Left renal cortex interstitium (tissue), 4 donors: Measurements from ENCODE around the gene HLA-G. TPM values are rescaled to one million over a fixed set of nuclear protein-coding genes. Genes with fewer than 3 reads are reported as not detected.
A peak's percentile ranks its signal among the peaks of the same experiment; 100 is the strongest.

Experiments
- DNase-seq, 4 donors: peaks; one replicate each; pipeline ENCODE4 v3.0.0-alpha.2; 2013; ENCODE audit warnings: low read depth in 4 of 4, low spot score in 2 of 4, missing footprints in 1 of 4
- polyA plus RNA-seq, 4 donors: library from polyadenylated mRNA; unstranded; fragments of 120-200 nt; gene quantifications; one replicate each; pipeline ENCODE4 v1.2.1, GENCODE V29; 2013; ENCODE audit not compliant: insufficient read length in 4 of 4

The HLA-G gene
- polyA plus RNA-seq, 4 donors: 0.59 to 10.2 (median 5.1) TPM

DNA sequence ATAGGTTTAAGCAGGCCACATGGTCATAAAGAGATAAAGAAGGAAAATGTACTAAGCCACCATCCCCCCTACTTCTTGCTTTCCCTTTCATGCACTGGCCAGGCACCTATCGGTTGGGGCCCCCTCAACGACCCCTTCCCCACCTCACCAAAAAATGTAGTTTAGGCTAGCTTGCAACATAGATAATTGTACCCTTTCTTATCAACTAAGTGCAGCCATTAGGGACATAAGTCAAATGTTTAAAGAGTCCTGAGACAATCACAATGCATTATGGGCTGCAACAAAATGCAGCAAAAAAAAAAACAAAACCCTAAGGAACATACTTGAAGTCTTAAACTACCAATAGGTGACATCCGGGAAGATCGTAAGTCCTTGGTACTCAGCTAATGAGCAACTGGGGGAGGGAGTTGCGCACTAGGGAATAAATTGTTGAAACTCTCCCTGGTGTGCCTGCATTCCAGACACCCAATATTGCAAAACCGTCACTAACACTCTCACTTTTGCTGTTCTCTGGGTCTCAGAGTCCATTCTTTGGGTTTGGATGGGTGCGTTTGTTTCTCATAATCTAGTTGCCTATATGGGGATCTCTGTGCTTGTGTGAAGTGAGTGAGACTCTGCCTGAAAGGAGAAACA lies 12.4 kb upstream of the HLA-G start:
- no peak for DNase-seq

DNA sequence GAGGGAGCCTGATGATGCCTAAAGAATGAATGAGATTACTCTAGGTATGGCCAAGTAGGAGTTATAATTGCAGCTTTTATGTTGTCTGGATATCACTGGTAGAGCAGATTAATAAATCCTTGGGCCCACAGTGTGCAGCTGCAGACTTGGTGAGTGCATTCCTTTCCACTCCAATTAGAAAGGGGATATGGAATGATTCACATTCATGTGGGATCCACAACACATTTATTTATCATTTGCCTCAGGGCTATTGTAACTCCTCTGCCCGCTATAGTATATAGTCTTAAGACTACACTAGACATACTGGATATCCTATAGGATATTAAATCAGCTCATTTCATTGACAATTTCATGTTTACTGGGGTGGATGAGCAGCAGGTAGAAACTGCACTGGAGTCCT lies 11.6 kb upstream of the HLA-G start:
- DNase-seq: no peak

DNA sequence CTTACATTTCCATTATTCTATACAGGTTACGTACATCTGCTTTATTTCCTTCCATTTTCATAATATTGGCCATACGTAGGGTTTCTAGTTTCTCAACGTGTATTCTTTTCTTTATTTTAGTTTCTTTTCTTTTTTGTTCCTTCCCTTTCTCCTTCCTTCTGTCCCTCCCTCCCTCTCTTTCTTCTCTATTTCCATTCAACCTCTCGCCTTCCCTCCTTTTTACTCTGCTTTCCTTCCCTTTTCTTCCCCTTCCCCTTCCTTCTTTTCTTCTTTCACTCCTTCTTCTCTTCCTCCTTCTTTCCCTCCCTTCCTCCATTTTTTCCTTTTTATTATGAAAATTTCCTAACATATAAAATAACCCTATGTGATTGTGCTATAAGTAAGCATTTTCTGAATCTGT lies 8.7 kb upstream of the HLA-G start:
- DNase-seq: no peak

DNA sequence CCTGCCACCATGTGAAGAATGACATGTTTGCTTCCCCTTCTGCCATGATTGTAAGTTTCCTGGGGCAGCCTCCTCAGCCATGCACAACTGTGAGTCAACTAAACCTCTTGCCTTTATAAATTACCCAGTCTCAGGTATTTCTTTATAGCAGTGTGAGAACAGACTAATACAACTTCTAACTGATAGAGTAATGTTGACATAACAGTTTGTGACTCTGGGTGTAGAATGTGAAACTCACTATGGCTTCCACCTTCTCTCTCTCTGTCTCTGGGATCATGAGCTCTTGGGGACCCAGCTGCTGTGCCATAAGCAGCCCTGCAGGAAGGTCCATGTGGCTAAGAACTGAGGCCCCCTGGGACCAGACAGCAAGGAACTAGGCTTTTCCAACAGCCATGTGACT lies 3.5 kb upstream of the HLA-G start:
- no peak for DNase-seq

DNA sequence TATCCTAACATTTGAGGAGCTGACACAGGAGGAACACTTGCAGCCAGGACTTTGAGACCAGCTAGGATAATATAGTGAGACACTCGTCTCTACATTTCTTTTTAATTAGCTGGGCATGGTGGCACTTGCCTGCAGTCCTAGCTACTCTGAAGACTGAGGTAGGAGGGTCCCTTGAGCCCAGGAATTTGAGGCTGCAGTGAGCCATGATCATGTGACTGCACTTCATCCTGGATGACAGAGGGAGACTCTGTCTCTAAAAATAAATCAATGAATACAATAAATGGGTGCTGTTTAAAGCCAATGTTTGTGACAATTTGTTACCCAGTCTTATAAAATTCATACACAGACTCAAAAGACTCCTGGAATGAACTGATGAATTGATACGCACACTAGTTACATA lies 1.8 kb upstream of the HLA-G start:
- no peak for DNase-seq

DNA sequence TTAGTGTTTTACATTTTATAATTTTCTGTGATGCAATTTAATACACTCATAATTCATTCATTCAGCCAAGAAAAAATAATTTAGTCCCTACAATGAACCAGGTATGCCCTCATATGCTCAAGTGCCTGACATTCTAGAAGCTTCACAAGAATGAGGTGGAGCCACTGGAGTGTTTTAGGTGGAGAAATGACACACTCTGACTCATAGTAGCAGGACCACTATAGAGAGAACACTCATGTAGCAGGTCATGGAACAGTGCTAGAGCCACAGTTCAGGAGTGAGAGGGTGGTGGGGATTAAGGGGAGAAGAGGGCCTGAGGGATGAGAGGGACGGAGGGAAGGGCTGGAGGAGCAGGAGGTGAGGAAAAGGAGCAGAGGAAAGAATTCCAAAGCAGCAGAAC lies 1.4 kb upstream of the HLA-G start:
- no peak for DNase-seq

DNA sequence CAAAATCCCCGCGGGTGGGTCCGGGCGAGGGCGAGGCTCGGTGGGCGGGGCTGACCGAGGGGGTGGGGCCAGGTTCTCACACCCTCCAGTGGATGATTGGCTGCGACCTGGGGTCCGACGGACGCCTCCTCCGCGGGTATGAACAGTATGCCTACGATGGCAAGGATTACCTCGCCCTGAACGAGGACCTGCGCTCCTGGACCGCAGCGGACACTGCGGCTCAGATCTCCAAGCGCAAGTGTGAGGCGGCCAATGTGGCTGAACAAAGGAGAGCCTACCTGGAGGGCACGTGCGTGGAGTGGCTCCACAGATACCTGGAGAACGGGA lies 809 bp downstream of the HLA-G start:
- no peak for DNase-seq

DNA sequence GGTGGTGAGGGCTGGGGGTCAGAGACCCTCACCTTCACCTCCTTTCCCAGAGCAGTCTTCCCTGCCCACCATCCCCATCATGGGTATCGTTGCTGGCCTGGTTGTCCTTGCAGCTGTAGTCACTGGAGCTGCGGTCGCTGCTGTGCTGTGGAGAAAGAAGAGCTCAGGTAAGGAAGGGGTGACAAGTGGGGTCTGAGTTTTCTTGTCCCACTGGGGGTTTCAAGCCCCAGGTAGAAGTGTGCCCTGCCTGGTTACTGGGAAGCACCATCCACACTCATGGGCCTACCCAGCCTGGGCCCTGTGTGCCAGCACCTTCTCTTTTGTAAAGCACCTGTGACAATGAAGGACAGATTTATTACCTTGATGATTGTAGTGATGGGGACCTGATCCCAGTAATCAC lies 2.1 kb downstream of the HLA-G start:
- no peak for DNase-seq

DNA sequence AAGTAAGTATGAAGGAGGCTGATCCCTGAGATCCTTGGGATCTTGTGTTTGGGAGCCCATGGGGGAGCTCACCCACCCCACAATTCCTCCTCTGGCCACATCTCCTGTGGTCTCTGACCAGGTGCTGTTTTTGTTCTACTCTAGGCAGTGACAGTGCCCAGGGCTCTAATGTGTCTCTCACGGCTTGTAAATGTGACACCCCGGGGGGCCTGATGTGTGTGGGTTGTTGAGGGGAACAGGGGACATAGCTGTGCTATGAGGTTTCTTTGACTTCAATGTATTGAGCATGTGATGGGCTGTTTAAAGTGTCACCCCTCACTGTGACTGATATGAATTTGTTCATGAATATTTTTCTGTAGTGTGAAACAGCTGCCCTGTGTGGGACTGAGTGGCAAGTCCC lies 2.8 kb downstream of the HLA-G start:
- DNase-seq: no peak

DNA sequence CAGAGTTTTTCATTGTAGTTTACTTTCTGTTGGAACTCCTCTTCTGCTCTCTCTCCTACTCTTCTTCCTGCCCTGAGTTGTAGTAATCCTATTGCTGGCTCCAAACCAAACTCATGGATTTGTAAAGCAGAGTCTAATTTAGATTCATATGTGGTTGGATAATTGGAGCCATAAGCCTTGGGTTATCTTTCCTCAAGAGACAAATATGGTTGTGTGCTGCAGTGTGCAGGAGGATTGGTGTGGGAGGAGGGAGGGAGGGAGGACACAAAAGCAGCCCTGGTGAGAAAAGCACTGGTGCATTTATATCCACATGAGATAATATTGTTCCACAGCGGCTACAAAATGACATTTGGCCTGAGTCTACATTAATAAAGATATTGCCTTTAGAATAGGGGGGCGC lies 4.2 kb downstream of the HLA-G start:
- DNase-seq: no peak

DNA sequence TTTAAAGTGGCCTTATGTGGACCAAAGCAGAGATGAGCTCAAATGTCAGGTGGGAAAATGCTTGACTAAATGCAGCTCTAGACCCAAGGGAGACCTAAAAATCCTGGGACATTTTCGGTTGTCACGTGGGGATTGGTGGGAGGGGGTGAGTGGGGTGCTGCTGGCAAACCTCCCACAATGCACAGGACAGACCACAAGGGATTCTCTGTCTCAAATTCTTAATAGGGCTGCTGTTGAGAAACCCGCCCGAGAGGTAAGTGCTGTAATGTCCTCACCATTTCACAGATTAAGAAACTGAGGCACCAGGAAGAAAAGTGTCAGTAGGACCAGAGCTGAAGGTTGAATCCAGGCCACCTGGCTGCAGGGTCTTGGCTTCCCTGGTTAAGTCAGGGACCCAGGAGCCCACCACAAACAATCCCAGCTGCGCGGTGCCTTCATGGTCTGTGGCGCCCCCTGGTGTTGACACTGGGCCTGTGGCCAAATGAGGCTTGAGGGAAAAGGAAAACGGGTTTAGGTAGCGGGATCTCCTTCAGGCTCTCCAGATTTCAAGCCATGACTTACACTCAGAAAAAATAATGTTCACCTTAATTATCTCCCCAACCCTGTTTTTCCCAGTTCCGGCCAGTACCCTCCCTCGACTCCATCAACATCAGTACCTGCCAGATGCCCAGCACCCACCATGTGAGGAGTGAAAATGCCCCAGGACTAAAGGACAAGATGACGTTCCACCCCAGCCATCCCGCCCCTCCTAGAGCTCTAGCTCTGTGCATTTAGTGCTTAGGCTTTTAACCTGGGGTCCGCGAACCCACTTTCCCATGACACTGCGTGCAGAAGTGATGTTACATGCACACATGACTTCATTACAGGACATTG lies 7.2 kb downstream of the HLA-G start:
- no peak for DNase-seq

DNA sequence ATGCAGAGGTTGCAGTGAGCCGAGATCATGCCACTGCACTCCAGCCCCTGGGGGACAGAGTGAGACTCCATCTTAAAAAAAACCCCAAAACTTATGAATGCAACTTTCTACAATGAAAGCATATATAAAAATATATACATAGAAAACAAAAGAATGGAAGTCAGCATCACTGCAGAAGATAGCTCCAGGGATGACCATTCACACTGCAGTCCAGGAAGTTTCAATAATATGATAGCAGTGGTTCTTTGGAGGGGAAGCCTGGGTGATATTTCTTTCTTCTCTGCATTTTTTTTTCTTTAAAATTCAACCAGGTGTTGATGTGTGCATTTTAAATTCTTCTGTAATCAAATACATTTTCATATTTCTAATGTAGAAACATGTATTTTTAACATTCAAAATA lies 12.3 kb downstream of the HLA-G start:
- no peak for DNase-seq

DNA sequence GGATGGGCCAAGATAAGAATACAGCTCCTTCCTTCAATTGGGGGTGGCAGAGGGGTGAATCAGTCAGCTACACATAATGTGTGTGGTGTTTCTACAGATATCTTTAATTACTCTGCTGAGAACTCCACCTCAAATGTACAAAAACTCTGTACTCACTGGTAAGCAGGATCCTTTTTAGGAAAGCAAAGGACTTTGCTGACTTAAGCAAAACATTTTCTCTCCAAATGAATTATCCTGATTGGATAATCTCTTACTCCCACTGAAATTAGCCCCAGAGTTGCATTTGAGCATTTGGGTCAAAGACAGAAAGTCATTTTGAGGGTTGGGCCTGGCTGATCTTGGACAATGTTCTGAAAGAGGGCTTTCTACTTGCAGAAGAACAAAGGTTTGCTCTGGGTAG lies 13.4 kb downstream of the HLA-G start:
- DNase-seq: no peak

DNA sequence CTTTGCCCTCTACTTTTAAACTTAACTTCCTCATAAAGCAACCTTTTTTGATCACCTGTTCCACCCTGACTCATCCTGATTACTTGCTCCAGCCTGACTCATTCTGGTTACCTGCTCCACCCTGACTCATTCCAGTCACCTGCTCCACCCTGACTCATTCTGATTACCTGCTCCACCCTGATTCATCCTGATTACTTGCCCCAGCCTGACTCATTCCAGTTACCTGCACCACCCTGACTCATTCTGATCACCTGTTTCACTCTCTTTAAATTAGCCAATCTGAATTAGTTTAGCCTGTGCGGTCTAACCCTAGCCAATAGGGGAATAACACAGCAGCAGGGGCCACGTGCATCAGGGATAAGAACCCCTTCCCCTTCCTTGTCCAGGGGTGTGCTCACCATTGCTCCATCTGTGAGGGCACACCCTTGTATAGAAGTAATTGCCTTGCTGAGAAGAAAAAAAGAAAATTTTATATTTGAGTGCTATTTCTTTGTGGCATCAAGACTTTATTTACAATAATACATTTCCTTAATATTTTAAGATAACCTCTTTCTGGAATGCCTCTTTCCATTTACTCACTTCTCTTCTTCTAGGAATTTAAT lies 17.9 kb downstream of the HLA-G start:
- no peak for DNase-seq

DNA sequence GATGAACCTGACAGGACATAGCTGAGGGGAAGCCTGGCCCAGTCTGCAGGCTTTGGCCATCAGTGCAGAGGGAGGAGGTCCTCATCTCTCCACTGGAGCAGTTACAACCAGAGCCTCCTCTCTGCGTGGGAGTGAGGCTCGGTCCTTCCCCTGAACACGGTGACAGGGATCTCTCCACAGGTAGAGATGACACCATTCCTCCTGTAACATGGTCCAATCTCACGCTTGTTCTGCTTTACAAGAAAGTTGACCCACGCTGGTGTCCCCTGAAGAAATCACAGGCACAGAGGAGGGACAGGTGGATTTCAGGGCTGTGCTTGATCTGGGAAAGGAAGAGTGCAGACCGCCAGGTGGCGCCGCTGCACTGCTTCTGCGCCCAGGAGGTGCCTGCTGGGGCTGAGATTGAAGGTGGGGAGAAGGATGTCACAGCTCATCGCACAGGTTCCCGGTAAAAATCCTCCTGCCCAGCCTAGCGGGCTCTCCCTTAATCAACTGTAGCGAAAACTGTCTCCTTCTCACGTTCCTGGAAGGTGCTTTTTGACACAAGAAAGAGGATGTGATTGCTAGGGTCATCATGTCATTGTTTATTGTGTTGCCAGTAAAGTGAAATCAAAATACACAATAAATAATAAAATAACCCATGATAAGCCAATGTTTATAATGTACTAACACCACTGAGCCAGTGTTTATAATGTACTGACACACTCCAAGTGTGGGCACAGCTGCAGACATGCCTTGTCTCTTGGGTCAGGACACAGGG lies 20.4 kb downstream of the HLA-G start:
- peak in 3 of 4 donors; percentile 32 to 54 (median 44) for DNase-seq

DNA sequence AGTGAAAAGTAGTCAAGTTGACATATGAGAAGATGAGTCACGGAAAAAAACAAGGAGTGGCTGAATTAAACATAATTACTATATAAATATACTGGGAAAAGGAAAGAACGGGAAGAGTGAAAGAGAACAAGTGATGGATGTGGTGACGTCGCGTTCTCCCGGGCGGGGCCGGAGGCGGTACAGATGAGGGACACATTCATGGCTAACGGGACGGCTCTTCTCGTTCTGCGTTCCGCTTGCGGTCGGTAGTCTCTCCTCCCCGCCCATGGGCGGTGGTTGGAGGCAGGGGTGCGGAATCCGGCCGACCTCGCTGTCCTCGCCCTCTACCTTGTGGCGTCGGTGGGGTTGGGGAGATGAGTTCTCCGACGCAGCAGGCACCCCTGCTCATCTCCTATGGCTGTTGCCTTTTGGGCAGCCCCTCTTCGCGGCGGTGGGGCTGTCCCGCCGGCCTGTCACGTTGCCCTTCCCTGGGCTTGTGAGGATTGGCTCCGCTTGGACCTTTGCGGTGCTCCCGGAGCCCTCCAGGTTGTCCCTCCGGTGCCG lies 22.5 kb downstream of the HLA-G start:
- no peak for DNase-seq

DNA sequence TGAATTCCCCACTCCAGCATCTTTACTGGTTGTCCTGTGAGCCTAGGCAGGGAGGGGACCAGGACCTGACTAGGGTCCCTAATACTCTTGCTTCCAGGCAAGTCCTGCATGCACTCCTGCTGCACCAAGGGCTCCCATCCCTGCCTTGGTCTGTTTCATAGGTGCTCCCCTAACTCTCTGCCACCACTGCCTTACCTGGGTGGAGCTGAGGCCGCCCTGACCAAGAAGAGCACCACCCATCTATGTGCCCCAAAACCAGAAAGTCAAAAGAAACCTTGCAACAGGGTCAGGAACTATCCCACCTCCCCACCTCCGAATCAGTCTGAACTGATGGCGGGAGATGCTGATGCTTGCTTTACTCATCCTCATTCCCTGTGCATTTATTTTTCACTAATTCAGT lies 23.6 kb downstream of the HLA-G start:
- no peak for DNase-seq

DNA sequence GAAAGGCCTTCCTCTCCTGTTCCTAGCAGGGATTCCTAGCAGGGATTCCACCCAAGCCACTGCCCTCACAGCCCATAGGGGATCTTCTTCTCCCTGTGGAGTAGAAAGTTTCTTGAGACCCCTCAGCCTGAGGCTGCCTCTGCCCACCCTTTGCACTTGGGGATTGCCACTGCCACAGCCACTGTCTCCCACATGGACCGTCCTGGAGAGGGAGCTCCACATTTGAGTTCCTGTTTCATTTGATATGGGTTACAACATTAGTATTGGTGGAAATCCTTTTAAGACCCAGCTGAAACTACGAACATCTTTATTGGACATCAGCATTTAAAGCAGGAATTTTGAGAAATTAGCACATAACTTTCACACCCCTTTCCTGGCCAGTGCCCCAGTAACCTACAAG lies 25.6 kb downstream of the HLA-G start:
- no peak for DNase-seq

DNA sequence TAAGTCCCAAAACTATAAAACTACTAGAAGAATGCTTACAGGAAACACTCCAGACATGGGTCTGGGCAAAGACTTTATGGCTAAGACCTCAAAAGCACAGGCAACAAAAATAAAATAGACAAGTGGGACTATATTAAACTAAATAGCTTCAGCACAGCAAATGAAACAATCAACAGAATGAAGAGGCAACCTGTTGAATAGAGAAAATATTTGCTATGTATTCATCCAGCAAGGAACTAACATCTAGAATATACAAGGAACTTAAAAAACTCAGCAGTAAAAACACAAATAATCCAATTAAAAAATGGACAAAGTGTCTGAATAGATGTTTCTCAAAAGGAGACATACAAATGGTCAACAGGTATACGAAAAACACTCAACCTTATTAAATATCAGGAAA lies 30.4 kb downstream of the HLA-G start:
- DNase-seq: no peak

DNA sequence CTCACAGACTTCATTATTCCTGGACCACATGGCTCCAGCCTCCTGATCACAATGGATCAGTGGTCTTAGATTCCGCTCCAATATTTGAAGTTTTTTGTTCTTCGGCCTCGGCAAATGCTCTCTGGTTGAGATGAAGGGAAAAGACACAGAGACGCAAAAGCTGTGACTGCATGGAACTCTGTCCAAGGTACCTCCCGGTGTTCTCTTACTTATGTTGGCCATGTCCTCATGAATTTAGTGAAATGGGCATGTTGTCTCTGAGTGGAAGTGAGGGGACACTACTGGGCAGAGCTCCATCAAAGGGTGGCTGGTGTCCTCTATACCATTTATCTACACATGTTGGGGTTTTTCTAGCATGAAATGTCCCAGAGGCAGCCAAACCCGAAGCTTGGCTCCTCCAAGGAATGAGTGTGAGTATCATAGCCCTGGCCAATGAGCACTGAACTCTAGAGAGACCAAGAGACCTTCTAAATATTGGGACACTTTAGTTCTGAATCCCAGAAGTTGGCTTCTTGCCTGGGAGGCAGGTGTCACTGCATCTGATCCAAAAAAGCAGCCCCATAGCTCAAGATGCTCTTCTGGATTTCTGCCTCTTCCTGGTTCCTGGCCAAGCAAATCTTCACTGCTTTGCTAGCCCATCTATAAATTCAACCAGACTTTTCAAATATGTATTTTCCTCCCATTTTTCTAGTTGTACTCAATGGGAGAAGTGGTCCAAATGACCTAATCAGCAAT lies 34.1 kb downstream of the HLA-G start:
- no peak for DNase-seq
